NCI-H774 (cell line): Measurements from ENCODE around the gene RNF114.

Experiments used
- DNase-seq: peaks from one replicate; lab custom pipeline; 2025; lab: John Stamatoyannopoulos, UW

RNF114 gene

DNA sequence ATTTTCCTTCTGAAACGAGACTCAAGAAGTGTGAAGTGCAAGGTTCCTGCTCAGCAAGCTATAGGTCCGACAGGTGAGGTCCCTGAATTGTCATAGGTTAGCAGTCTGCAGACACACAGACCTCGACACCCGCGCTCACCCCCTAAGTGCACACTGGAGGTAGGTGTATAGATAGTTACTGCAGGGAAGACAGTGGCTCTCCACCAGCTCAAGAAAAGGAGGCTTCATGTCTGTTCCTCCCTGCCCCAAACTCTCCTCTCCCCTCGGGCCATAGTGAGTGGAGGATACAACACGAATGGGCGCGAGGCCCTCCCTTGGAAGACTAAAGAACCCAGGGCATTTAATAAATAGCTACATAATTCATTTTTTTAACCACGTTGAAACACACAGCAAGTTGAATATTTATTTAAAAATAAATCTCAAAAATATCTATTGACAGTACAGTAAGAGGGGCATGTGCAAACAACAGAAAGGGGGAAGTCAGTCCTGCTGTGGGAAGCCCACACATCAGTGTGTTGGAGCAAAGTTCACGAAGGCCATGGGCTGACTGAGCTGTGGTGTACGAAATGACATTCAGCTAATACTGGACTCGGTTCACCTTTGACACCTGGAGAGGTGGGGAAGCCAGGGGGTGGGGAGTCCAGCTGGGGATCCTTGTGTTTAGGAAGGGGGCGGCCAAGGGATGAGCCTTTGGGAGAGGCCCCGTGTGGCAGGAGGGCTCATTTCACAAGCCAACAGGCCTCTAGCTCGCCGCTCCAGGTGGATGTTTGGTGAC is 31.6 kb upstream of the RNF114 start:
- no peak for DNase-seq

GRCh38 chr20:49905415-49906091 is 30.6 kb upstream of the RNF114 start:
- DNase-seq, result no peak

DNA sequence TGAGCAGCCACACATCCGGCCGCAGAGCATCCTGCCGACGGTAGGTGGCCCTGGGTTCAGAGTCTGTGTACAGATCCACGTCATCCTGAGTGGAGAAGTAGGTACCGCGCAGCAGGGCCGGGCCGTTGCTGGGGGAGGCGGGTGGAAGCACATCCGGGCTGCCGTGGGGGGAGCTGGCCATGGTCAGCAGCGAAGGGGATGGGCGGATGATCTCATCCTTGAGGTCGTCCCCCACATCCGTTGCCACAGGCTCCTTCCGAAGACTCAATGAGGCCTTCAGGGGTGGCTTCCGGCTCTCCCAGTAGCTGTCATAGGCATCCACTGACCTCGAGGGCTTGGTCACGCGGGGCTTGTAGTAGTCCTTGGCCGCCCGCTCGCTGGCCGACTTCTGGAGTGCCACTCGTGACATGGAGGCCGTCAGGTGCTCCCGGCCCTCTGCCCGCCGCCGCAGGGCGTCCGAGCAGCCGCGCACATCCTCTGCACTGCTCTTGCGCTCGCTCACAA is 30.0 kb upstream of the RNF114 start:
- DNase-seq, result no peak

GRCh38 chr20:49906615-49907154 is 29.5 kb upstream of the RNF114 start:
- DNase-seq, result no peak

DNA sequence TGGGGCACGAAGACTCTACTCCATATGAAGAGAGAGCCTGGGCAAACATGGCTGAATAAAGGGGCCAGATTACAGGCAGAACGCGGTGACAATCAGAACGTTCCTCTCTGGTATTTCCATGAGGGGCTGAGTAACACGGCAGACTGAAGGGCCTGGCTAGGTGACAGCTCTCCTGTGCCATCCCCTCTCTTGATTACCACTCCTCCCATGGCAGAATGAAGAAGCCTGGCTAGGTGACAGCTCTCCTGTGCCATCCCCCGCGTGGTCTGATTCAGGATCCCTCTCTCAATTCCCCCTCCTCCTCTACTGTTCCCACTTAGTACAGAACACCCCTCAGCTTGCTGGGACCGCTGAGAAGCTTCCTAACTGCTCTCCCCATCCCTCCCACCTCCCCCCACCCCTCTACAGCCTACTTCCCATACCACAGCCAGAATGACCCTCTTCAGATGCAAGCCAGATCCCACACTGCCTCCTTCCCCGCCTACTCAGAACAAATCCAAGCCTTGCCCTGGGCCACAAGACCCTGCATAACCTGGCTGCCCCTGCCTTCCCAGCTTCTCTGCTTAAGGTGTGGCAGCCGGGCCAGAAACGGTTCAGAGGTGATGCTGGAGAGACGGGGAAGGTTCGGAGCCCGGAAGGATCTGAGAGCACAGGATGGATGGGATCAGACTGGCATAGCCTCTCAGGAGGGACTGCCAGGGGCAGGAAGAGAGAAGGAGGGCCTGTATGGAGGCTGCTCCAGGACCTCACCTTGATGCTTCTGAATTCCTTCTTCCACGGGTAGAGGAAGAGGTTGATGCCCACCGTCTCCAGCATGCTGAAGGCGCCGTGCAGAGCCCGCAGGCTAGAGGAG is 28.6 kb upstream of the RNF114 start:
- DNase-seq, result no peak

- DNase-seq, result no peak
Measured at GRCh38 chr20:49908258-49908565, 28.0 kb upstream of the RNF114 start.

DNA sequence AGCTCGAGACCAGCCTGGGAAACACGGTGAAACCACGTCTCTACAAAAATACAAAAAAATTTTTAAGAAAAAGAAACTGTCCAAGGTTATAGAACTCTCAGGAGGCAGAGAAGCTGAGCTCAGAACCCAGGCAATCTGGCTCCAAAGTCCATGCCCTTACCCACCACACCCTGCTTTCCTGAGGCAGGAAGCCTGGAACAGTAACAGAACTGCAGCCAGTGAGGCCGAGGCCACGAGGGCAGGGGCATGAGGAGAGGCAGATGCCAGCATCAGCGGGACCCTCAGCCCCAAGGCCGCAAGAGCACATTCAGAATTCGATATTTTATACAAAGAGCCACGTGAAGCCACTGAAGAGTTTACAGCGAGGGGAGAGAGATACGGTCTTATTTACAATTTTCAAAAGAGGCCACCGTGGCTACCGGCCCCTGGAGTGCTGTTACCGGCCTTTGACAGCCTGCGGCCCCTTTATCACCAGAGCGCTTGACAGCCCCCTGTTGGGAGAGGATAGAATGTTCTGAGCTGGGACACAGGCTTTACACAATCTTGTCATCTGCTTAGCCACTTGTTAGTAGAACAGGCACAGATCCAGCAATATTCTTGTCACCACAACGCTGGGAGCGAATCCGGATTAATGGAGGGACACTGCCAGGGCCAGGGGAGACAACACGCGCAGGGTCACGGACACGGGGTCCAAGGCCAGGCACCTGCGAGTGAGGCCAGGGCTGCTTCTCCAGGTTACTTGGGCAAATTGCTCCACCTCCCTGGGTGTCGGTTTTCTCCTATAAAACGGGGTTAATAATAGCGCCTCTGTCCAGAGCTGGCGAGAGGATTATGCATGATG is 26.5 kb upstream of the RNF114 start:
- DNase-seq, result no peak

DNA sequence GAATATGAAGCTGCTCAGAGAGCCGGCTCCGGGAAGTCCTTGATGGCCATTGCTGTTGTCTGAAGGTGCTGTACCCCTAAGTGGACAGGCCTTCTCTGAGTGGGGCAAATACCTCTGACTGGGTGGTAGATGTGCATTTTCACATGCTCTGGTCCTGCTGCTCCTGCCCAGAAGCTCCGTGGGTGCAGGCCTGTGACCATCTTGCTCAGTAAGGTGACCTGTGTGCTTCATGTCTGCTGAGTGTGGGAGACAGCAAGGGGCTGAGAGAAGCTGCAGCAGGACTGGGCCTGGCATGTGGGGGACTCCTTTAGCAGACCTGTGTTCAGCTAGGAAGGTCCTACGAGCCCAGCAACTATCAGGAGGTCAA is 25.9 kb upstream of the RNF114 start:
- no peak for DNase-seq

DNA sequence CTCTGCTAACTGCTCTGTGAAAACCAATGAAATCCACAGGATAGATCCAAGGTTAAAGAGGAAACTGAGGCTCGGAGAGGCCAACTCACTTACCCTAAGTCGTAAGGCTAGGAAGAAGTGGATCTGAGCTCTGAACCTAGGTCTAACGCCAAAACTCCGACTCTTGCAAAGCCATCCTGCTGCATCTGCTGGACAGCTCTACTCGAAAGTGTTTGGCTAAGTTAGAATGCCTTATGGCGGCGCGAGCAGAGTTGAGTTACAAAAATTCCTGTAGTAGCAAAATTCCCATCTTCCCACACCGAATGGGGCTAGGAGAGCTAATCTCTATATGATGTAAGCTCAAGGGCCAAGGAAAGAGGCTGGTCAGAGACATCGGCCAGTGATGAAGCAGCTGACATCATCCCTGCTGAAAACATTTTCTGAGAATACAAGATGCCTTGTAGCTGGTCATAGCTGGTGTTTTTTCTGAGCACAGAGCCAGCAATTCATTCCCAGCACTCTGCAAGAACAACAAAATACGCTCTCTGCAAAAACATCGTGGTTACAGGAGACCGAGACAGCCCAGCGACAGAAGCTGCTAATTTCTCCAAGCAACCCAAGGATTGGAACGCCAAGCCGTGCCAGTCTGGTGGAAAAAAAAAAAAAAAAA is 22.7 kb upstream of the RNF114 start:
- no peak for DNase-seq

GRCh38 chr20:49914310-49915117 is 21.7 kb upstream of the RNF114 start:
- DNase-seq, result no peak

GRCh38 chr20:49915118-49915379 is 21.1 kb upstream of the RNF114 start:
- no peak for DNase-seq

GRCh38 chr20:49915380-49916145 is 20.6 kb upstream of the RNF114 start, which contains the start of gene SPATA2:
Gene SPATA2, minus strand, starts transcription at chr20:49915529. Its CDS starts 7,039 bp downstream, at chr20:49908490.
- peak; percentile 91 for DNase-seq

DNA sequence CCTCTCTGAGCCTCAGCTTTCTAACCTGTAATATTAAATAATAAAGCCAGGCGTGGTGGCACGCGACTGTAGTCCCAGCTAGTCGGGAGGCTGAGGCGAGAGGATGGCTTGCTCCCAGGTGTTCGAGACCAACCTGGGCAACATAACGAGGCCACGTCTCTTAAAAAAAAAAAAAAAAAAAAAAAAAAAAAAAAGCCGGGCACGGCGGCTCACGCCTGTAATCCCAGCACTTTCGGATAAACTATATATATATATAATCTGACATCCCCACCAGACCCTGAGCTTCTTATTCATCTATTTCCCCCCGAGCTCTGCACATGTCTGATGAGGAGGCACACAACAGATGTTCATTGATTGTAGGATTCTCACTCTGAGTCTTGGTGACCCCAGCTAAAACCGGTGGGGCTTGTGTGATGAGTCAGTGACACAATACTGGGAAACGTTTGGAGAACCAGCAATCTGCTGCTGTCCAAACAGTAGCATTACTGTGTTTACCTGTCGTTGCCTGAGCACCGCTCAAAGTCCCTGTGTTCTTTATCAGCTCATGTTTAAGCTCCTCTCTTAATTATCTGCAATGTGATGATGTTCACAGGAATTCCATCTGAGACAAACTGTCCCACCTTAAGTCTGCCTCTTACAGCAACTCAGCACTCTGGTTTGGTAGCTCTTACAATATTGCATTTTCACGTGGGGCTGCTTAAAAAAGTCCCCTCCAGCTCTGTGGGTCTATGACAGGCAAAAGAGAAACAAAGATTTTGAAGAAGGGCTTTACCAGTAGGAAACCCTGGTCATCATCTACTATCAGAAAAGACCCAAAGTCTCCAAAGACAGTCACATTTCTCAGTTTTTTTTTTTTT is 19.8 kb upstream of the RNF114 start:
- DNase-seq, result peak; percentile 34

GRCh38 chr20:49918446-49918845 is 17.8 kb upstream of the RNF114 start:
- no peak for DNase-seq

- no peak for DNase-seq
Measured at GRCh38 chr20:49919009-49919408, 17.2 kb upstream of the RNF114 start.

DNA sequence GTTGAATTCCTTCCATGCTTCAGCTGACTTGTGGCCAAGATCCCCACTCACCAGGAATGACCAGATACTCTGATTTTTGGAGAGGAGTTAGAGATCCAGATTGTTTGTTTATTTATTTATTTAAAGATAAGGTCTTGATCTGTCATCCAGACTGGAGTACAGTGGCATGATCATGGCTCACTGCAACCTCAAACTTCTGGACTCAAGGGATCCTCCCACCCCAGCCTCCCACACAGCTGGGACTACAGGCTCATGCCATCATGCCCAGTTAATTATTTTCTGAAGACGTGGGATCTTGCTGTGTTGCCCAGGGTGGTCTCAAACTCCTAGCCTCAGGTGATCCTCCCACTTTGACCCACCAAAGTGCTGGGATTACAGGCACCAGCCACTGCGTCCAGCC is 16.7 kb upstream of the RNF114 start:
- DNase-seq, result no peak

- no peak for DNase-seq
Measured at GRCh38 chr20:49924247-49924646, 11.9 kb upstream of the RNF114 start.

GRCh38 chr20:49925901-49926454 is 10.2 kb upstream of the RNF114 start:
- DNase-seq, result no peak
